Keratinocyte (primary cell): ENCODE data around the gene TACC3.

Experiments used
- EZH2 ChIP-seq: IDR thresholded peaks from one replicate; pipeline ENCODE4 v1.6.1; 2012; ENCODE audit warnings: inconsistent platforms, mild to moderate bottlenecking, low read length, moderate library complexity
- TF ChIP-seq, protein P1 (sequence below), 3 experiments: IDR thresholded peaks in 1 of 3; conservative IDR thresholded peaks in 1 of 3; optimal IDR thresholded peaks in 1 of 3; 2 replicates in 2 of 3; 3 replicates in 1 of 3; pipeline versions ENCODE3 to v1.5.1; 2011; ENCODE audit warnings: low read length in 3 of 3, mild to moderate bottlenecking in 3 of 3, moderate library complexity in 2 of 3, control low read depth in 1 of 3, inconsistent platforms in 1 of 3; ENCODE audit not compliant: insufficient read depth in 2 of 3; ENCODE audit errors: extremely low read depth in 1 of 3

DNA sequence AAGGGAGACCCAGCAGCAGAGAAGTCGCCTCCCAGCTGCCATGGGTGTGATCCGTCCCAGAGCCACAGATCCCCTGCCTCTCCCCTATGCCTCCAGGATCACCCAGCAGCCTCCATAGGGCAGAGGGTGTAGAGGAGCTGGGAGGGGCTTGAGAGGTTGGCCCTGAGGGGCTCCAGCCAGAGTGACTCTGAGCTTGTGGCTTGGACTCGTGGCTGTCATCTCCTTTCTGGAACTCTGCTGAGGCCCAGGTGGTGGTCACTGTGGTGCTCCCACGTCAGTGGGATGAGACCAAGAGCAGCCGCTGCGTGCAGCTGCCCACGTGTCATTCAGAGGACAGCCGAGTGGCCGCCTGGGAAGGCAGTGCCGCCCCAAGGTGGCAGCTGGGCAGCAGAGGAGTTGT is 4.2 kb downstream of the TACC3 start:
- TF ChIP-seq, protein P1, sequence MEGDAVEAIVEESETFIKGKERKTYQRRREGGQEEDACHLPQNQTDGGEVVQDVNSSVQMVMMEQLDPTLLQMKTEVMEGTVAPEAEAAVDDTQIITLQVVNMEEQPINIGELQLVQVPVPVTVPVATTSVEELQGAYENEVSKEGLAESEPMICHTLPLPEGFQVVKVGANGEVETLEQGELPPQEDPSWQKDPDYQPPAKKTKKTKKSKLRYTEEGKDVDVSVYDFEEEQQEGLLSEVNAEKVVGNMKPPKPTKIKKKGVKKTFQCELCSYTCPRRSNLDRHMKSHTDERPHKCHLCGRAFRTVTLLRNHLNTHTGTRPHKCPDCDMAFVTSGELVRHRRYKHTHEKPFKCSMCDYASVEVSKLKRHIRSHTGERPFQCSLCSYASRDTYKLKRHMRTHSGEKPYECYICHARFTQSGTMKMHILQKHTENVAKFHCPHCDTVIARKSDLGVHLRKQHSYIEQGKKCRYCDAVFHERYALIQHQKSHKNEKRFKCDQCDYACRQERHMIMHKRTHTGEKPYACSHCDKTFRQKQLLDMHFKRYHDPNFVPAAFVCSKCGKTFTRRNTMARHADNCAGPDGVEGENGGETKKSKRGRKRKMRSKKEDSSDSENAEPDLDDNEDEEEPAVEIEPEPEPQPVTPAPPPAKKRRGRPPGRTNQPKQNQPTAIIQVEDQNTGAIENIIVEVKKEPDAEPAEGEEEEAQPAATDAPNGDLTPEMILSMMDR (optimal IDR thresholded peaks at IDR 0.05 in 1 of 3, IDR thresholded peaks at IDR 0.05 in 1 of 3, conservative IDR thresholded peaks at IDR 0.05 in 1 of 3; ENCODE audit: extremely low read depth in 1 of 3, insufficient read depth in 2 of 3, low read length in 3 of 3) = no peak
- no peak for TF ChIP-seq EZH2
